ENCODE results near the gene SF3B4. TPM values are rescaled to one million over a fixed set of nuclear protein-coding genes. Genes with fewer than 3 reads are reported as not detected.
"Not testable (repeated sequence)": the region's sequence is repeated elsewhere in the genome, so short reads cannot be mapped to it uniquely, and the experiment has no call there.

SF3B4 gene
- polyA plus RNA-seq, 6 donors from 2014 or later: 78.6 to 115 (median 89.4) TPM

DNA sequence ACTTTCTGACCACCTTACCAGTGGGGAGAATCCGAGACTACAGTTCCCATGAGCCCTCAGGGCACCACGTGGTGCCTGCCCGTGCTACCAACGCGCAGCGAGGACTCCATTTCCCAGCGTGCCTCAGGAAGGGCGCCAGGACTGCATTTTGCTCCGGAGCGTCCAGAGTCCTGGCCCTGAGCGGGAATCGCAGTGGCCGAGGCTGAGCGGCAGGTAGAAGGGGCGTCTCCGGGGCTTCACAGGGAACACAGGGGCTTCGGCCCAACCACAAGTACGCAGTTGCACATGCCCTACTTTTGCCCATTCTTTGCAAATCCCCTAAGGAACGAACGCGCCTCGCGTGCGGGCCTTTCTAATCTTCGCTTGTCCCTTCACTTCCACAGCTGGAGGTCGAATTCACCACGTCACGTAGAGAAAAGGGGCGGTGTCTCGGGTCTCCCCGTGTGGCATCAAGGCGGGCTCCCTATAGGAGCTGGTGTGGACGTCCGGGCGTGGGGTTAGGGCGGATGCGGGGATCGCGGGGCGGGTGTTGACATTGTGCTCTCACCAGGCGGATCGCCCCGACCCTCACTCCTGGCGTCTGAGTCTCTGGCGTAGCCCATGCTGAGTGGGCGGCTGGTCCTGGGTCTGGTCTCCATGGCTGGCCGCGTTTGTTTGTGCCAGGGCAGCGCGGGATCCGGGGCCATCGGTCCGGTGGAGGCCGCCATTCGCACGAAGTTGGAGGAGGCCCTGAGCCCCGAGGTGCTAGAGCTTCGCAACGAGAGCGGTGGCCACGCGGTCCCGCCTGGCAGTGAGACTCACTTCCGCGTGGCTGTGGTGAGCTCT lies 27.9 kb downstream of the SF3B4 start, which contains the start of gene BOLA1:
BOLA1 (plus strand) TSS at position 109 of the 825 bp plus-strand sequence; CDS start at position 601, 492 bp downstream.
- Mint-ChIP-seq H3K9me3 (peaks cover 0 to 5% (median 2%) of the 10 kb centered on the region in 7 donors), H3K27me3 (peaks cover 0 to 4% (median 0%) of the 10 kb centered on the region in 3 donors), H3K27ac (peak within 1 kb of the TSS; percentile 84 to 96 (median 92)), H3K4me1 (peaks cover 9 to 21% (median 19%) of the 10 kb centered on the region in 3 donors), H3K36me3 (peaks cover 0 to 4% of the 10 kb centered on the region in 2 donors), H3K4me3 (peak within 1 kb of the TSS; percentile 85 to 99 (median 94))
- DNase-seq (peak; percentile 74), ATAC-seq (ENCODE audit: low read depth in 2 of 2) (peak; percentile 100)

DNA sequence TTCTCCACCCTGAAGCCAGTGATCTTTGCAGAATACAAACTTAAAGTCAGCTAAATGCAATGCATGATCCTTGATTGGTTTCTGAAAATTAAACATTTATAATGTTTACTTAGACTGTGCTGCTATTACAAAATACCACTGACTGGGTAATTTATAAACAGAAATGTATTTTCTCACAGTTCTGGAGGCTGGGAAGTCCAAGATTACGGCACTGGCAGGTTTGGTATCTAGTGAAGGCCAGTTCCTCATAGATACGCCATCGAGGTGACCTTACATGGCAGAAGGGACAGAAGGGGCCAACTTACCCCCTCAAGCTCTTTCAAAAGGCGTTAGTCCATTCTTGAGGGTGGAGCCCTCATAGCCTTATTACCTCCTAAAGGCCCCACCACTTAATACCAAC lies 31.0 kb downstream of the SF3B4 start:
- Mint-ChIP-seq H3K27me3 (peaks cover 0 to 4% (median 0%) of the 10 kb centered on the region in 3 donors), H3K4me1 (peaks cover 9 to 21% (median 19%) of the 10 kb centered on the region in 3 donors), H3K27ac (peak overlapping the region in 1 of 6 donors; percentile 4), H3K9me3 (peaks cover 0 to 5% (median 2%) of the 10 kb centered on the region in 7 donors), H3K4me3 (peak overlapping the region in 1 of 8 donors; percentile 5), H3K36me3 (no peaks in the 10 kb centered on the region)
- DNase-seq: no peak
- ATAC-seq (ENCODE audit: low read depth in 2 of 2): no peak

DNA sequence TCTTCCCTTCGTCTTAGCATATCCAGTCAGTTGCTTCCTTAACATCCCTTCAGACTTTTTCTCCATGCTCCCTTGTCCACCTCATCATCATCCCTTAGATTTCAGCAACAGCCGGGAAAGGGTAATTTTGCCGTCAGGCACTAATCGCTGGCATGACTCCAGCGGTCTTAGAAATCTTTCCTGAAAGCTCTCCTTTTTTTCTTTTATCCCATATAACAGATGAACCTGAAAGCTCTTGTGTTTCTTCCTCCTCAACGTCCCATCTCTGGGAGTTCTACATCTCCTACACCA lies 38.7 kb downstream of the SF3B4 start:
- H3K9me3 Mint-ChIP-seq: peaks cover 0 to 3% (median 0%) of the 10 kb centered on the region in 7 donors
- ATAC-seq (ENCODE audit: low read depth in 2 of 2) (no peak), DNase-seq (no peak)
- peaks cover 0 to 1% (median 0%) of the 10 kb centered on the region in 3 donors for H3K4me1 Mint-ChIP-seq
- no peaks in the 10 kb centered on the region for H3K36me3 Mint-ChIP-seq
- no peak overlapping the region for H3K4me3 Mint-ChIP-seq
- H3K27ac Mint-ChIP-seq: no peak overlapping the region
- H3K27me3 Mint-ChIP-seq: no peaks in the 10 kb centered on the region

DNA sequence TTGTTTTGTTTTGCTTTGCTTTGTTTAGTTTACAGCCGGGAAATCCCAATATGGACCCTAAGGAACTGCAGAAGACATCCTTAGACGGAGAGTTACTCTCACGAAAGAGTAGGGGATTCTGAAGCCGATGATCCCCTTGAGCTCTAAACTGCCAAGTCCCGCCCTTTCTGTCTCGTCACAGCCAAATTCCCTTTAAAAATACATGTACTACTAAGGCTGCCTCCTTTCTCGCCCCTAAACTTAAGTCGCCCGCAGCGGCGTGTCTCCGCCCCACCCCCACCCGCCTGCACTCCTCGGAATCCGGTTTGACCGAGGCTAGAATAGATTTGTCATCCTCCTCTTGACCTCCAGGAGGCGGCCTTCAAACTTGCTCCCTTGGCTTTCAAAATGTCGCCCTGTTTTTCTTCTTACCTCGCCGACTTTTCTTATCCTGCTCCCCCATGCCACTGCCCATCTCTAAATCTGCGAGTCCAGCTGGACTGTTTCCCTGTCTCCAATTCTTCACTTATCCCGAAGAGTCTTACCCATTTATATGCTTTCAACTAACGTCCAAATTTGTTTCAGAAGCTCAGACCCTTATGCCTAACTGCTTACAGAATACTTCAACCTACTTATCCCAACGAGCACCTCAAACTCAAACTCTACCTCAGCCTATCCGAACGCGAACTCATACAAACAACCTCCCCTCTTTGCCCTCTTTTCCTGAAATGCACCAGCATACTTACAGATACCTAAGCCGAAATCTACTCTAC lies 39.2 kb downstream of the SF3B4 start:
- H3K27me3 Mint-ChIP-seq: no peaks in the 10 kb centered on the region
- H3K4me1 Mint-ChIP-seq: peaks cover 0 to 5% (median 0%) of the 10 kb centered on the region in 3 donors
- no peak overlapping the region for H3K27ac Mint-ChIP-seq
- H3K36me3 Mint-ChIP-seq: no peaks in the 10 kb centered on the region
- no peak overlapping the region for H3K4me3 Mint-ChIP-seq
- DNase-seq: no peak
- ATAC-seq (ENCODE audit: low read depth in 2 of 2): peak; percentile 12 to 17
- H3K9me3 Mint-ChIP-seq: peaks cover 0 to 3% (median 0%) of the 10 kb centered on the region in 7 donors

DNA sequence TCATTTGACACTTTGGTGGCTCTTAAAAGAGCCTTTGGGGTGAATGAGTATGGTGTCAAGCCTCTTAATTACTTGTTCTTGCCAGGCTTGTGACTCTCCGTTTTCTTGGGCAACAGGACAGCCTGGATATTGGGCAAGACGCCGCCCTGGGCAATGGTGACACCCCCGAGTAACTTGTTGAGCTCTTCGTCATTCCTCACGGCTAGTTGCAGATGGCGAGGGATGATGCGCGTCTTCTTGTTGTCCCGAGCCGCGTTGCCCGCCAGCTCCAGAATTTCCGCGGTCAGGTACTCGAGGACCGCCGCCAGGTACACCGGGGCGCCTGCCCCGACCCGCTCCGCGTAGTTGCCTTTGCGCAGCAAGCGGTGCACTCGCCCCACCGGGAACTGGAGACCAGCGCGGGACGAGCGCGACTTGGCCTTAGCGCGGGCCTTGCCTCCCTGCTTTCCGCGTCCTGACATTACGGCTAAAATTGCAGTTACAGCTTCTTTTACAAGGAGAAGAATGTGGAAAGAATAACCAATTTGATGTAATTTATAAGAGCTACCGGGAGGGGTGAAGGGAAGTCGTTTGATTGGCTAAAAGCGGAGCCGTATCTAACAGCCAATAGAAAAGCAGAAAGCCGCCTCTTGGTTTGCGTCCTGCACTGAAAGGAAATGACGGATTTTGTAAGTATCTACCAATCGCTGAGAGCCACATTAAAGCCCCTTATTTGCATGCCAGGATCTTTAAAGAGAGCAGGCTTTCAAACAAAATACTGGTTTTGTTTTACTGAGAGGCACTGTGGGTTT lies 40.0 kb downstream of the SF3B4 start:
- H3K4me3 Mint-ChIP-seq: no peak overlapping the region
- ATAC-seq (ENCODE audit: low read depth in 2 of 2): peak; percentile 62 to 65
- no peak overlapping the region for H3K27ac Mint-ChIP-seq
- H3K27me3 Mint-ChIP-seq: no peaks in the 10 kb centered on the region
- peaks cover 0 to 3% (median 0%) of the 10 kb centered on the region in 7 donors for H3K9me3 Mint-ChIP-seq
- no peaks in the 10 kb centered on the region for H3K36me3 Mint-ChIP-seq
- peak; percentile 90 for DNase-seq
- peaks cover 0 to 8% (median under 1%) of the 10 kb centered on the region in 3 donors for H3K4me1 Mint-ChIP-seq

DNA sequence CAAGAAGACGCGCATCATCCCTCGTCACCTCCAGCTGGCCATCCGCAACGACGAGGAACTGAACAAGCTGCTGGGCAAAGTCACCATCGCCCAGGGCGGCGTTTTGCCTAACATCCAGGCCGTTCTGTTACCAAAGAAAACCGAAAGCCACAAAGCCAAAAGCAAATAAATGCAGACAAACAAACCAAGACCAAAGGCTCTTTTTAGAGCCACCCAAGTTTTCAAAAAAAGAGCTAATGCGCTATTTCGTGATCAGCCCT lies 40.5 kb downstream of the SF3B4 start:
- not testable (repeated sequence) for H3K9me3 Mint-ChIP-seq; DNase-seq; H3K4me3 Mint-ChIP-seq; H3K27ac Mint-ChIP-seq; ATAC-seq (ENCODE audit: low read depth in 2 of 2); H3K27me3 Mint-ChIP-seq; H3K36me3 Mint-ChIP-seq
- peaks cover 4 to 13% (median 5%) of the 10 kb centered on the region in 3 donors for H3K4me1 Mint-ChIP-seq

DNA sequence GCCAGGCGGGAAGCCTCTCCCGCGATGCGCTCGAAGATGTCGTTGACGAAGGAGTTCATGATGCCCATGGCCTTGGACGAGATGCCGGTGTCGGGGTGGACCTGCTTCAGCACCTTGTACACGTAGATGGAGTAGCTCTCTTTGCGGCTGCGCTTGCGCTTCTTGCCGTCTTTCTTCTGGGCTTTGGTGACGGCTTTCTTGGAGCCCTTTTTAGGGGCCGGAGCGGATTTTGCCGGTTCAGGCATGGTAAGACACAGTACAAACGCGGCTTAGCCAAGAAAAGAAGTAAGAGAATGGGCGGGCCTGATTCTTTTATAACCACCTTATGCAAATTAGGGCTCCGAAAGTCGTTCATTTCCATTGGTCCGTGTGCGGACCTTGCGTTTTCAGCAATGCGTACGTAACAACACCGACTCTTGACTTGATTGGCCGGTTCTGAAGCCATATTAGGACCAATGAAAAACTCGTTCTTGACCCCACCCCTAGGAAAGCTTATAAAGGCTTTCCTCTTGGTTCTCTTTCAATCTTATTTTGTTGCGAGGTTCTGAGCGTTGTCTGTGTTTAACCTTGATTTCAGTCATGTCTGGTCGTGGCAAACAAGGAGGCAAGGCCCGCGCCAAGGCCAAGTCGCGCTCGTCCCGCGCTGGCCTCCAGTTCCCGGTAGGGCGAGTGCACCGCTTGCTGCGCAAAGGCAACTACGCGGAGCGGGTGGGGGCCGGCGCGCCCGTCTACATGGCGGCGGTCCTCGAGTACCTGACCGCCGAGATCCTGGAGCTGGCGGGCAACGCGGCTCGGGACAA lies 41.0 kb downstream of the SF3B4 start:
- no peak overlapping the region for H3K4me3 Mint-ChIP-seq
- peaks cover 0 to 3% (median 0%) of the 10 kb centered on the region in 7 donors for H3K9me3 Mint-ChIP-seq
- no peaks in the 10 kb centered on the region for H3K36me3 Mint-ChIP-seq
- no peak overlapping the region for H3K27ac Mint-ChIP-seq
- DNase-seq (peak; percentile 92), ATAC-seq (ENCODE audit: low read depth in 2 of 2) (peak; percentile 66 to 67)
- H3K4me1 Mint-ChIP-seq: peaks cover 6 to 18% (median 8%) of the 10 kb centered on the region in 3 donors
- H3K27me3 Mint-ChIP-seq: no peaks in the 10 kb centered on the region

DNA sequence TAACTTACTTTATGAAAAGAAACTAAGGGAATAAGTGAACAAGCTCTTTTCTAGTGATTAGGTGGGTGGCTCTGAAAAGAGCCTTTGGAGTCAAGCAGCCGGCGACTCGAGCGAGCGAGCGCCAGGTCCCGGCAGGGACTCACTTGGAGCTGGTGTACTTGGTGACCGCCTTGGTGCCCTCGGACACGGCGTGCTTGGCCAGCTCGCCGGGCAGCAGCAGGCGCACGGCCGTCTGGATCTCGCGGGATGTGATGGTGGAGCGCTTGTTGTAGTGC lies 41.5 kb downstream of the SF3B4 start:
- H3K9me3 Mint-ChIP-seq; H3K36me3 Mint-ChIP-seq; H3K27me3 Mint-ChIP-seq; DNase-seq; ATAC-seq (ENCODE audit: low read depth in 2 of 2); H3K27ac Mint-ChIP-seq; H3K4me3 Mint-ChIP-seq: not testable (repeated sequence)
- peaks cover 6 to 19% (median 8%) of the 10 kb centered on the region in 3 donors for H3K4me1 Mint-ChIP-seq

DNA sequence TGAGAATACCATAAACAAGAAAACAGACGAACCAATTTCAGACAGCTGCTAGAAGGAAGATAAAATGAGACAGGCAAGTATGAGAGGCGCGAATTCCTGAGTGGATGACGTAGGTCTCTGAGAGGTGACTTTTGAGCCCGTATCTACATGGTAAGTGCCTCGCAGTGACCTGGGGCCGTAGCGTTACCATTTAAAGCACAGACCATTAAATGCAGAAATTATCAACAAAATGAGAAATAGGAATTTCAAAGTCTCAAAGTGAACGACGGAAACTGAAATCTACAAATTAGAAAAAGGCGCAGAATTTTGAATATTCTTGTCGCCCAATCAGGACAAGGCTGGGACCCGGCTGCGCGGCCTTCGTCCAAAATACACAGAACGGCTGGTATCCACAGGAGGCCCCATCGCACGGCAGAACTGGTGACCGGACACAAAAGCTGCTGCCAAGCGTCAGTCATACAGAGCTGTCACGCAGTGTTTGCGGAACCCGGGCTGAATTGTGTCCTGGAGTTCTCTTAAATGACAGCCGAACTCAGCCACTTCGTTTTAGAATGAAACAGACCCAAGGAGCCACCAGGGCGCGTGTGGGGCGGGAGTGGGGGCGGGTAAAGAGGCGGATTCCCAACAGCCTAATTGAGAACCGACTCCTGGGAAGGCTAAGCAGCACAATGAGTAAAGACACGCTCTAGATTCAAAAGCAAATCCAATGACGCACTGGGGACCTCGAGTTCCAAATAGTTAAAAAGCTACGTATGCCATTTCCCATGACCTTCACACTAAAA lies 42.1 kb downstream of the SF3B4 start:
- H3K27me3 Mint-ChIP-seq: no peaks in the 10 kb centered on the region
- ATAC-seq (ENCODE audit: low read depth in 2 of 2) (peak; percentile 3 to 8), DNase-seq (peak; percentile 66)
- peaks cover 6 to 19% (median 8%) of the 10 kb centered on the region in 3 donors for H3K4me1 Mint-ChIP-seq
- H3K27ac Mint-ChIP-seq: no peak overlapping the region
- no peak overlapping the region for H3K4me3 Mint-ChIP-seq
- H3K36me3 Mint-ChIP-seq: no peaks in the 10 kb centered on the region
- H3K9me3 Mint-ChIP-seq: peaks cover 0 to 3% (median 0%) of the 10 kb centered on the region in 7 donors

DNA sequence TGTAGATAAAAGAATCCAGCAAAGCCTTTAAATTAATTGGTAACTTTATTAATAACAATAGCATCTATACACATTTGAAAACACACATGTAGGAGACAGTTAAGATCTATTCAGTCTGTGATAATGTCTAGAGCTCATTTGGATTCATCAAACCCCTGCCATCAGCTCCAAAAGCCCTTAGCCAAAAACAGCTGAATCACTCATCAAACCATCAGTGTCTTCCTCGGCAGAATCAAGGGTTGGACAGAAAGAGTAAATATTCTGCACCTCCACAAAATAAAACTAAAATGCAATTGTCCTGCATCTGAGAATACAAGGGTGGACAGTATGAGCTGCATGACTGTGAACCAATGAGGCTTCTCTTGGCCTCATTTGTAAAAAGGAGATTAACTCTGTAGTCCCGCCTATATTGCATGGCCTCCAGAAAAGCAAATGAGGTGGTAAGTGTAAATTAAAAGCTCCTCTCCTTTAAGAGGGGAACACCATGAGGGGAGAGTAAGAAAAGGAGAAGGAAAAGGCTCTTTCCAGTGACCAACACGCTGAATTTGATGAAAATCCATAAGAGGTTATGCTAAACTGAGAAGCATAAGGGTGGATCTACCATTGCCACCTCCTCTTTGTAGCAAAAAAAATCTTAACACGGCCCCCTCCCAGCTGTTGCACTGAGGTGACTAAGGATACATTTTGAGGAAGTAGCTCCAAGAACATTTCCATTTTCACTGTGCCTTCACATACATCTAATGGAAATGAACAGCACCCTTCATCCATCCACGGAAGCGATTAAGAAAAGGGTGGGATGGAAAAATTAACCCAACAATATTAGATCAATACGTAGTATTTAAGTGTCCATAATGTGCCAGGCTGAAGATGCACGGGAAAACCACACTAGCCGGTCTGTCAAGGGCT lies 42.9 kb downstream of the SF3B4 start:
- Mint-ChIP-seq H3K27ac (no peak overlapping the region), H3K36me3 (no peaks in the 10 kb centered on the region), H3K27me3 (no peaks in the 10 kb centered on the region), H3K9me3 (peaks cover 0 to 1% (median 0%) of the 10 kb centered on the region in 7 donors), H3K4me3 (no peak overlapping the region), H3K4me1 (peaks cover 7 to 19% (median 10%) of the 10 kb centered on the region in 3 donors)
- ATAC-seq (ENCODE audit: low read depth in 2 of 2) (no peak), DNase-seq (peak; percentile 31)

DNA sequence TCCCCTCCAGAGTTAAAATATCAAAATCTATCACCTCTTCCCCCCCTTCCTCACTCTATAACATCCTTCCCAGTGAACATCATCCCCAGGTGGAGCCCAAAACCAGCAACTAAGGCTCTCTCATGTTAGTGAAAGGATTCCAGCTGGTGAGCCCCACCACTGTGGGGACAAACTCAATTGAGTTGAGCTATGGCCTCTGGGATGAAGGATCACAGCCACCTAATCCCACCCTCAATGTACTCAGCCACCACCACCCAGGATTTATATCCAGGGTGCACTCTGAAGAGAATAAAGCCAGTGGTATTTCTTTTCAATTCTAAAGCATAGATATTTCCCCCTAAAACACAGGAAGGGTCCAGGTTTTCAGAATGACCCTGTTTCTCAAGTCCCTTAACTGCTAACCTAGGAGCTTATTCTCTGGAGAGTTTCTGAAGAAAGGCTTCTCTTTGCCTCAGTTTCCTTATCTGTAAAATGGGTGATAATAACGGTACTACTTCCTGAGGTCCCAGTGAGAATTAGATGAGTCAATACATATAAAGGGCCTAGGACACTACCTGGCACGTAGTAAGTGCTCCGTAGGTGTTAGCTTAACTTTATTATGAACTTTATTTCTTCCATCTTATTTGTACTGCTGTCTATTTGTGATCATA lies 43.9 kb downstream of the SF3B4 start:
- Mint-ChIP-seq H3K9me3 (no peaks in the 10 kb centered on the region), H3K4me1 (peaks cover 10 to 18% (median 16%) of the 10 kb centered on the region in 3 donors), H3K36me3 (no peaks in the 10 kb centered on the region), H3K27ac (peak overlapping the region in 1 of 6 donors; percentile 34), H3K27me3 (no peaks in the 10 kb centered on the region), H3K4me3 (peak overlapping the region in 1 of 8 donors; percentile 26)
- no peak for DNase-seq
- no peak for ATAC-seq (ENCODE audit: low read depth in 2 of 2)

Data from naive B cell (primary cell).